HEK293 (cell line): ENCODE data around the gene NUP85.
A peak's percentile ranks its signal among the peaks of the same experiment; 100 is the strongest.

Experiments
- BCL11A ChIP-seq: fragments of 450-650 bp; formaldehyde crosslinking; IDR thresholded peaks from 2 replicates; pipeline ENCODE4 v1.5.1; 2016; ENCODE audit warnings: low read depth, missing biosample characterization, missing genetic modification characterization
- CTCF ChIP-seq: fragments of 450-650 bp; formaldehyde crosslinking; IDR thresholded peaks from 2 replicates; pipeline ENCODE4 v1.5.1; 2016; ENCODE audit warnings: missing biosample characterization, missing genetic modification characterization
- ELK4 ChIP-seq: IDR thresholded peaks from 2 replicates; pipeline ENCODE4 v1.6.1; 2011; ENCODE audit warnings: mild to moderate bottlenecking, low read depth, low read length, borderline replicate concordance
- GLIS1 ChIP-seq: fragments of 450-650 bp; formaldehyde crosslinking; IDR thresholded peaks from 2 replicates; pipeline ENCODE4 v1.5.1; 2016; ENCODE audit warnings: missing biosample characterization, missing genetic modification characterization
- HIC1 ChIP-seq: fragments of 450-650 bp; formaldehyde crosslinking; IDR thresholded peaks from 2 replicates; pipeline ENCODE4 v1.5.1; 2016; ENCODE audit warnings: missing biosample characterization, missing genetic modification characterization
- KLF8 ChIP-seq: fragments of 450-650 bp; formaldehyde crosslinking; IDR thresholded peaks from 2 replicates; pipeline ENCODE4 v1.5.1; 2016; ENCODE audit warnings: missing biosample characterization, missing genetic modification characterization
- PATZ1 ChIP-seq: fragments of 450-650 bp; formaldehyde crosslinking; IDR thresholded peaks from 2 replicates; pipeline ENCODE4 v1.5.1; 2016; ENCODE audit warnings: missing biosample characterization, missing genetic modification characterization
- SP7 ChIP-seq: fragments of 450-650 bp; formaldehyde crosslinking; IDR thresholded peaks from 2 replicates; pipeline ENCODE4 v1.5.1; 2016; ENCODE audit warnings: missing biosample characterization, missing genetic modification characterization
- ZBTB10 ChIP-seq: fragments of 450-650 bp; formaldehyde crosslinking; IDR thresholded peaks from 2 replicates; pipeline ENCODE4 v1.5.1; 2016; ENCODE audit warnings: missing biosample characterization, missing genetic modification characterization
- ZBTB44 ChIP-seq: fragments of 450-650 bp; IDR thresholded peaks from 2 replicates; pipeline ENCODE4 v1.5.1; 2018; ENCODE audit warnings: missing biosample characterization, mild to moderate bottlenecking, missing genetic modification characterization
- ZFHX2 ChIP-seq: fragments of 450-650 bp; formaldehyde crosslinking; conservative IDR thresholded peaks from 2 replicates; pipeline ENCODE4 v1.5.1; 2016; ENCODE audit warnings: missing biosample characterization, missing genetic modification characterization
- ZIC2 ChIP-seq: fragments of 450-650 bp; formaldehyde crosslinking; IDR thresholded peaks from 2 replicates; pipeline ENCODE4 v1.5.1; 2016; ENCODE audit warnings: missing biosample characterization, missing genetic modification characterization
- ZNF112 ChIP-seq: fragments of 450-650 bp; formaldehyde crosslinking; IDR thresholded peaks from 2 replicates; pipeline ENCODE4 v1.5.0; 2017; ENCODE audit warnings: missing biosample characterization, missing genetic modification characterization
- ZNF133 ChIP-seq: fragments of 450-650 bp; formaldehyde crosslinking; IDR thresholded peaks from 2 replicates; pipeline ENCODE4 v1.5.1; 2016; ENCODE audit warnings: missing biosample characterization, missing genetic modification characterization
- ZNF140 ChIP-seq: fragments of 450-650 bp; formaldehyde crosslinking; IDR thresholded peaks from 2 replicates; pipeline ENCODE4 v1.5.1; 2016; ENCODE audit warnings: missing biosample characterization, missing genetic modification characterization
- ZNF18 ChIP-seq: fragments of 450-650 bp; formaldehyde crosslinking; IDR thresholded peaks from 2 replicates; pipeline ENCODE4 v1.5.1; 2016; ENCODE audit warnings: missing biosample characterization, missing genetic modification characterization
- ZNF23 ChIP-seq: fragments of 450-650 bp; formaldehyde crosslinking; IDR thresholded peaks from 2 replicates; pipeline ENCODE4 v1.5.1; 2016; ENCODE audit warnings: missing biosample characterization, missing genetic modification characterization, borderline replicate concordance
- ZNF239 ChIP-seq: fragments of 450-650 bp; formaldehyde crosslinking; IDR thresholded peaks from 2 replicates; pipeline ENCODE4 v1.5.1; 2016; ENCODE audit warnings: missing biosample characterization, missing genetic modification characterization
- ZNF529 ChIP-seq: fragments of 450-650 bp; formaldehyde crosslinking; IDR thresholded peaks from 2 replicates; pipeline ENCODE4 v1.5.1; 2017; ENCODE audit warnings: missing genetic modification characterization, missing biosample characterization; ENCODE audit not compliant: insufficient replicate concordance
- ZNF580 ChIP-seq: fragments of 450-650 bp; formaldehyde crosslinking; IDR thresholded peaks from 2 replicates; pipeline ENCODE4 v1.5.1; 2016; ENCODE audit warnings: missing biosample characterization, missing genetic modification characterization
- ZNF626 ChIP-seq: fragments of 450-650 bp; sonication (Bioruptor Pico); formaldehyde crosslinking; IDR thresholded peaks from 2 replicates; pipeline ENCODE4 v1.5.1; 2018; ENCODE audit warnings: missing biosample characterization, missing genetic modification characterization, inconsistent platforms
- ZNF639 ChIP-seq: fragments of 450-650 bp; formaldehyde crosslinking; IDR thresholded peaks from 2 replicates; pipeline ENCODE4 v1.5.1; 2016; ENCODE audit warnings: missing biosample characterization, missing genetic modification characterization
- ZNF658 ChIP-seq: fragments of 450-650 bp; formaldehyde crosslinking; IDR thresholded peaks from 2 replicates; pipeline ENCODE4; 2016; ENCODE audit warnings: missing biosample characterization, missing genetic modification characterization
- ZNF677 ChIP-seq: fragments of 450-650 bp; IDR thresholded peaks from 2 replicates; pipeline ENCODE4 v1.5.0; 2018; ENCODE audit warnings: missing biosample characterization, mild to moderate bottlenecking, missing genetic modification characterization, moderate library complexity
- ZNF785 ChIP-seq: fragments of 450-650 bp; formaldehyde crosslinking; IDR thresholded peaks from 2 replicates; pipeline ENCODE4 v1.5.1; 2016; ENCODE audit warnings: missing biosample characterization, missing genetic modification characterization

The NUP85 gene

GRCh38 chr17:75191584-75191983 is 13.9 kb upstream of the NUP85 start (continued):
- TF ChIP-seq GLIS1 (tag by site-specific recombination) (peak; percentile 64), ZNF239 (no peak), ZIC2 (tag by site-specific recombination) (no peak), ZNF626 (tag by site-specific recombination) (no peak), KLF8 (tag by site-specific recombination) (peak; percentile 51; the same call in 1 of the 2 replicates), HIC1 (tag by site-specific recombination) (no peak), ZNF677 (tag by site-specific recombination) (no peak), SP7 (tag by site-specific recombination) (no peak; the same call in 1 of the 2 replicates), ZNF639 (tag by site-specific recombination) (0 out of 2 replicates have a peak, but pooled peaks have one; percentile 45), PATZ1 (tag by site-specific recombination) (no peak), ZBTB44 (tag by site-specific recombination) (no peak), ZBTB10 (tag by site-specific recombination) (no peak), ZNF140 (tag by site-specific recombination) (no peak), ZNF18 (tag by site-specific recombination) (0 out of 2 replicates have a peak, but pooled peaks have one; percentile 20), ZNF133 (tag by site-specific recombination) (no peak), ZNF785 (tag by site-specific recombination) (no peak), ZNF112 (no peak), ZFHX2 (tag by site-specific recombination) (no peak), ZNF580 (tag by site-specific recombination) (no peak), ZNF23 (tag by site-specific recombination) (no peak), BCL11A (tag by site-specific recombination) (peak; percentile 66; the same call in 1 of the 2 replicates), CTCF (no peak), ZNF529 (no peak), ELK4 (no peak), ZNF658 (no peak)
